HG03558 (cell line): ENCODE results near the gene IL20.

ENCODE experiments used
- ATAC-seq: cut with Tn5 transposase; IDR thresholded peaks from one replicate; pipeline ENCODE4 v1.9.1; 2021; ENCODE audit warnings: moderate number of reproducible peaks; ENCODE audit not compliant: unreplicated experiment; ENCODE audit errors: extremely low read depth

IL20 gene, protein sequence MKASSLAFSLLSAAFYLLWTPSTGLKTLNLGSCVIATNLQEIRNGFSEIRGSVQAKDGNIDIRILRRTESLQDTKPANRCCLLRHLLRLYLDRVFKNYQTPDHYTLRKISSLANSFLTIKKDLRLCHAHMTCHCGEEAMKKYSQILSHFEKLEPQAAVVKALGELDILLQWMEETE

DNA sequence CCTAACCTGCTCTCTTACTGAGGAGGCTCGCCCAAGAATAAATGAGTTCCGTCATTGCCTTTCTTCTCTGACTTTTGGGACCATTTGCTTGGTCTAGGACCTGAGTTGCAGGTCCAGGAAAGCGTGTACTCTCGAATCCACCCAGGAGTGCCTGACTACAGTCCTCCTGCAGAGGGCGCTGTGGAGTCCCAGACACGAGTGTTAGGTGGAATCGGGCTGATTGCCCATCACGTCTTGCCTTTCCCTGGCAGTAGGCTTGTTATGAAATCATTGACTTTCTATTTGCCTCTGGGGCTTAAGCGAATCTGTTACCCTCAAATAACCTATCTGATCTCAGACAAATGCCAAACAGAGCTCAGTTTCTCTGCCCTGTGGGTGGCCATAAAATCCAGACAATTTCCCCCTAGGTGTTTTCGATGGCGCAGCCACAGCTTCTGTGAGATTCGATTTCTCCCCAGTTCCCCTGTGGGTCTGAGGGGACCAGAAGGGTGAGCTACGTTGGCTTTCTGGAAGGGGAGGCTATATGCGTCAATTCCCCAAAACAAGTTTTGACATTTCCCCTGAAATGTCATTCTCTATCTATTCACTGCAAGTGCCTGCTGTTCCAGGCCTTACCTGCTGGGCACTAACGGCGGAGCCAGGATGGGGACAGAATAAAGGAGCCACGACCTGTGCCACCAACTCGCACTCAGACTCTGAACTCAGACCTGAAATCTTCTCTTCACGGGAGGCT lies at the start of gene IL20:
TSS of gene IL20 (plus strand) at position 685 of the 733 bp plus-strand sequence. CDS start 230 bp downstream, outside the sequence.
- ATAC-seq, result no peak

DNA sequence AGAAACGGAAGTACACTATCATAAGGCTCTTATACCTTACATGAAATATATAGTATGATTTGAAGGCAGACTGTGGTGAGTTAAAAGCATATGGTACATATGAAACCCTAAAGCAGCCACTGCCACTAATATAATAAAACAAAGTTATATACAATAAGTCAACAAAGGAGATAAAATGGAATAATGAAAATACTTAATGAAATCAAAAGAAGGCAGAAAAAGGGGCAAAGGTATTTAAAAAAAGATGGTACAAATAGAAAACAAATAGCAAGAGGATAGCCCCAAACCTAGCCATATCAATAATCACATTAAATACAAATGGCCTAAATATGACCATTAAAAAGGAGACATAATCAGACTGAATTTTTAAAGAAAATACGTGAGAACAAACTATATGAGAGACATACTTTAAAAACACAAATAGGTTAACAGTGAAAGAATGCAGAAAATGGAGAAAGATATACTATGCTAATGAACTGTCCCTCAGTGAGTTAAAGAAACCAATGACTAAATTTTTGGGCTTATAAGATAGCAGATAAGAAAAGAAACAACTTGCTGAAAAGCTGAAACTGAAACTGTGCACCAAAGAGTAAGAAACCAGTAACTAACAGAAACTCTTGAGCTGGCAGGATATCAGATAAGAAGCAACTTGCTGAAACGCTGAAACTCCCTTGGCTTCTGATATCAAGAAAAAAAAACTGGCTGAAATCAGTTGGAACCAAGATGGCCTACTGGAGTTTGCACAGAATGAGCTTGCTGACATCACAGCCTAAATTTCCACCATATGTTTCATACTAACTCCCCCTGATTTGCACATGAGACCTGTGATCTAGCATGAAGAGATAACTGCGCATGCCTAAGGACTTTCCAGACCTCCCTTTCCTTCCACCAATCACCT lies 48.8 kb upstream of the IL20 start:
- no peak for ATAC-seq

DNA sequence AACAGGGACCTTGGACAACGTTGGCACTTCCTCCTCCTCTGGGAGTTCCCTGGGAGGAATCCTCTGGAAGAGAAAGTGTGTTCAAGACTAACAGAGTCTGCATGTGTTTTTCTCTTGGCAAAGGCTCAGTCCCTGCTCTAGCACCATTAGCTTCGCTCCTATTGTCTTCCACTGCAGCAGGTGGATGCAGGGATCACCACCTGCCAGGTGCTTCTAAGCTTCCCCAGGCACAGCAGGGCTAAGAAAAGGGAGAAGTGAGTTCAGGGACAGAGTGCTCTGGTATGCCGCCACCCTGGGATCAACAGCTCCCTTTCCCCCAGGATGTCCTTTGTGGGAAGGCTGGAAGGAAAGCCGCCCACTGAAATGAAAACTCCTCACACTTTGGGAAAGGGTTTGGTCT lies 43.9 kb upstream of the IL20 start:
- ATAC-seq, result no peak

DNA sequence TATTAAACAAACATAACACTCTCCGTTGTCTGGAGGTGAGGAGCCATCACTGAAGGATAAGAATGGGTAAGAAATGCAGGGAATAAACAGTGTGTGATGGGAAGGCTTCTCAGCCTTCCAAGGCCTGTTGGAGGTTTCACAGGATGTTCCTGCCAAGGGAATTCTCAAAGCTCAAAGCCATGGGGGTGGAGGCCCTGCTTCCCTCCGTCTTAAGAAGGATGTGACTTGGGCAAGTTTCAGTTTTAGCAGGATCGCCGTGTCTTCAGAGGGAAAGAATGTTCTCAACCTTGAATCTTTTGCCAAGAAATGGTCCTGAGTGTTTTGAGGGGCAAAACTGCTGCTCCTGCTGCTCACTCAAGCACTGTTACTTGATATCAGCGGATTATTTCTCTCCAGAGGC lies 41.7 kb upstream of the IL20 start:
- ATAC-seq, result no peak

- ATAC-seq, result no peak
Observed at GRCh38 chr1:206824331-206824730, 41.1 kb upstream of the IL20 start.

GRCh38 chr1:206826394-206826793 lies 39.0 kb upstream of the IL20 start:
- ATAC-seq, result no peak

DNA sequence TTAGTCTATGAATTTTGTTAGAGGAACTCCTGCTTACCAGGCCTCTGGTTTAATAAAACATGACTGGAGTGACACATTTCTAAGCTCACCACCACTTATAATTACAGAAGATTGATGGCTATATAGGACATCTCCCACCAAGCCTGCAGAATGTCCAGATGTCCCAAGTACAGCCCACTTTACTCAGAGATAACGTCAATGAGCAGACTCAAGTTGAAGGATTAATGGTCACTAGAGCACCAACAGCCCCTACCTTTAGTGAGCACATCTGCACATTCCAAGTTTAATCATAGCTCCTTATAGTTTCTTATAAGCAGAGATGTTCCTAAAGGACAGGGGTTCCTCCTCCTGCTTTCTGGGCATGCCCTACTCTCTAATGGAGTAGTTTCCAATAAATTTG lies 37.4 kb upstream of the IL20 start:
- no peak for ATAC-seq

DNA sequence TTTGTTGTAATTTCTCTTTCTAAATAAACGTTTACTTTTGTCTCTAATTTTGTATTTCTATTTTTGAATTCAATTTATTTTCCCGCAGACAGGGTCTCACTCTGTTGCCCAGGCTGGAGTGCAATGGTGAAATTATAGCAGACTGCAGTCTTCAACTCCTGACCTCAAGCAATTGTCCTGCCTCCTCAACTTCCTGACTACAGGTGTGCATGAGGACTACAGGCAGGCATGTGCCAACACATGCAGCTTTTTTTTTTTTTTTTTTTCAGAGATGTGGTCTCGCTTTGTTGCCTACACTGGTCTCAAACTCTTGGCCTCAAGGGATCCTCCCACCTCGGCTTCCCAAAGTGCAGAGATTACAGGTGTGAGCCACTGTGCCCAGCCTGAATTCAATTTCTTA lies 36.7 kb upstream of the IL20 start:
- no peak for ATAC-seq

GRCh38 chr1:206829282-206829681 lies 36.1 kb upstream of the IL20 start:
- no peak for ATAC-seq

DNA sequence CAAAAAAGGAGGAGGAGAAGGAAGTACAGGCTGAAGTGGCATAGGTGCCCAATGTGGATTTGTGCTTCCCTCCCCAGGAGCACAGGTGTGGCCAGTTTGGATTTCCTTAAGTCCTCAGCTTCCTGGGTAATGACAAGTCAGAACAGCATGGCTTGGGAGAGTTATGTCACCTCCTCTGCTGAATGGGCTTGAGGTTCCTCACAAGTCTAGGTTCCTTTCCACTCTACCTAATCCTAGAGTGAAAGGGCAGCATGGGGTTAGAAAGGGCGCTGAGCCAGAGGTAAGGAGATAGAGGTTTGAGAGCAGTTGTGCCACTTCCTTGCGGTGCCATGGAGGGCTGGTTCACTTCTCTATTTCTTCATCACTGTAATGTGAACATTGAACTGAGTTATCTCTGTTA lies 35.5 kb upstream of the IL20 start:
- no peak for ATAC-seq

GRCh38 chr1:206831650-206832049 lies 33.8 kb upstream of the IL20 start:
- no peak for ATAC-seq

DNA sequence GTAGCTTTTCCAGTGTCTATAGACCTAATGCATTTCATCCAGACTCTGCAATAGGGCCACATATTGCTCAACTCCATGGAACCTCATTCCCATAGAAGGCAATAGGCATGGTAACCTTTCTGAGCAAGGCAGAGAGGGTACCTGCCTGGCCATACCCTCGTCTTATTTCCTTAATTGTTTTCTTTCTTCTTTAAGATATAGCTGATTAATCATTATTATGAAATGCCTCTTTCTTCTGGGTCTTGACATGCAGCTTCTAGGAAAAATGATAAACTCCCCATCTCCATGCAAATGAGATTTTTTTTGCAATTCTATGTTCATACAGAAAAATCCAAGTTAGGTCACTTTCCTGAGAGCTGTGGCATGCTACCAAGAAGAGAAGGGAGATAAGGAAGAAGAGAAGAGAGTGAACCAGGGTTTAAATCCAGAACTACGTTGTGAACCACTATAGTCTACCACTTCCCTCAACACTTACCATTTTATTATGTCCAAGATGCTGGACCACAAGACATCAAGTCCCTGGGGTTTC lies 33.0 kb upstream of the IL20 start:
- ATAC-seq, result no peak

- ATAC-seq, result no peak
Observed at GRCh38 chr1:206833106-206833680, 32.2 kb upstream of the IL20 start.

GRCh38 chr1:206833801-206834200 lies 31.6 kb upstream of the IL20 start:
- ATAC-seq, result no peak

DNA sequence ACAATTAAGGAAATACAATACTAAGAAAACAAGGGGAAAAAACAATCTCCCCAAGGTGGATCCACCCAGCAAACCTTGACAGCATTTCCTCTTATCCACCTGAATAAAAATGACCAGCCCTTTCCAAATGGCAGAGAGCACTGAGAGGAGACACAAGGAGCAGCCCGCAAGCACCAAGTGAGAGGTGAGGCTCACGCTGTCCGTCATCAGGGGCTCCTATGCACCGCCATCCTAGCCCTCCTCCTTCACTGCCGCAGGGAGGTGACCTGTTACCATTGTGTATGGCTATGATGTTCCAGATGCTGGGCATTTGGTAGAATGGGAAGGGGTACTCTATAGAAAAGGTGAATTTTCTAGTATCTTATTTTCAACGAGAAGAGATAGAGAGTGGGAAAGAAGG lies 31.2 kb upstream of the IL20 start:
- no peak for ATAC-seq

GRCh38 chr1:206834711-206835110 lies 30.7 kb upstream of the IL20 start:
- no peak for ATAC-seq

DNA sequence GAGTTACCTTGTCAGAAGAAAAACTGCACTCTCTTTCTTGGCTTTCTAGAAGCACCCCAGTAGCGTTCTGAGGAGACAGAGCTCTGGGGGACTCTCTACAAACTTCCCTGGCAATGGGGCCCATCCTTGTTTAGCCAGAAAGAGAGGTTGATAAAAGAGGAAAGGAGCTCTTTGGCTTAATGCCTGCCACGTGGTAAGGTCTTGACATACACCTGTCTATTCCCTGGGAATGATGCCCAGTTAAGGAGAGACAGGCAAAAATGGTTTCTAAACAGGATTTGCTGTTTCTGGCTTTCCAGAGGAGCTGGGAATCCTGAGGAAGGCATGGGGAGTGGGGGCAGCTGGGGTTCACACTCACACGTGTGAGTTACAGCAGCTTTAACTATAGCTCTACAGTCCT lies 30.2 kb upstream of the IL20 start:
- ATAC-seq, result no peak

GRCh38 chr1:206836111-206836510 lies 29.3 kb upstream of the IL20 start:
- no peak for ATAC-seq

DNA sequence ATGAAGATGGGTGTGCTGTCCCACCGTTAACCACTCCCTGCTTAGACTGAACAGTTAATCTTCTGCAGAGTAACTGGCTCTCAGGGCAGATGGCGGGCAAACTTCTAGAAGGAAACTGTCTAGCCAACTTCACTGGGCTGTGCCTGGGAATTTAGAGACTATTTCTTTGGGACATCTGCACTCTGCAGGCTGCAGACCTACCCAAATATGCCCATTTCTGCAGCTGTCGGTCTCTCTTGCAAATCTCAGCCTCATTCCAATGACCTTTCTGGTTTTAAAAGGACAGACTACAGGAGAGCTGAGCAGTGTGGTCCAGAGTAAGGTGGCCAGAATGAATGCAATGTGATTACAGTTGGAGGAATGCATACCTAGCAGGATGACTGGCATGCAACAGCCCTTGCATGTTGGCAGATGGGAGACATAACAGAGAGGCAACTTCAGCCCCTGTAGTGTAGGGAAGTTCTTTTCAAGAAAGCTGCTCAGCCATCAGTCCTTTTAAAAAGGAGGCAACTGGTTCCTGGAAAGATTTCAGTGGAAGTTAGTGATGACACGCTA lies 26.3 kb upstream of the IL20 start:
- ATAC-seq, result no peak

GRCh38 chr1:206839857-206840256 lies 25.6 kb upstream of the IL20 start:
- no peak for ATAC-seq
